ENCODE data around the gene WHRN. TPM values are rescaled to one million over a fixed set of nuclear protein-coding genes. Genes with fewer than 3 reads are reported as not detected.

The WHRN gene
- total and polyA plus RNA-seq, 2 of the 8 experiments (the other 6 are each of a cell fraction or from before 2014, with no cell fraction given) = 4.4 to 7.7 TPM

- TF ChIP-seq E2F6 (IDR thresholded peaks at IDR 0.05) (no peak), SP1 (IDR thresholded peaks at IDR 0.05; ENCODE audit: low read depth, low read length) (no peak), NRF1 (IDR thresholded peaks at IDR 0.05; ENCODE audit: low read depth, low read length) (no peak), POU5F1 (IDR thresholded peaks at IDR 0.05; ENCODE audit: low read depth, low read length) (no peak), BRCA1 (IDR thresholded peaks at IDR 0.05; ENCODE audit: low read depth, low read length) (no peak), EP300 (IDR thresholded peaks at IDR 0.05; ENCODE audit: borderline replicate concordance in 1 of 2, low read depth in 2 of 2, low read length in 2 of 2) (no peak), SRF (IDR thresholded peaks at IDR 0.05; ENCODE audit: low read depth, low read length) (no peak), TAF7 (optimal IDR thresholded peaks at IDR 0.05; ENCODE audit: borderline replicate concordance, low read depth, low read length) (no peak), RFX5 (IDR thresholded peaks at IDR 0.05; ENCODE audit: borderline replicate concordance, low read depth, low read length) (no peak)
Observed at GRCh38 chr9:114388764-114389375, 116.4 kb downstream of the WHRN start (continued).

Data from H1 (cell line).